B cell (primary cell): ENCODE results near the gene SDC4.

Source experiments
- EZH2 ChIP-seq: IDR thresholded peaks from 2 replicates; pipeline ENCODE4 v1.6.1; 2012; ENCODE audit warnings: borderline replicate concordance, low read depth, mild to moderate bottlenecking, moderate library complexity, low read length; ENCODE audit not compliant: insufficient read depth, poor library complexity, severe bottlenecking
- TF ChIP-seq, protein P1 (sequence below): fragments of 200-600 bp; IDR thresholded peaks from one replicate; pipeline ENCODE4 v1.8.0; 2022; ENCODE audit warnings: antibody characterized with exemption, mild to moderate bottlenecking

DNA sequence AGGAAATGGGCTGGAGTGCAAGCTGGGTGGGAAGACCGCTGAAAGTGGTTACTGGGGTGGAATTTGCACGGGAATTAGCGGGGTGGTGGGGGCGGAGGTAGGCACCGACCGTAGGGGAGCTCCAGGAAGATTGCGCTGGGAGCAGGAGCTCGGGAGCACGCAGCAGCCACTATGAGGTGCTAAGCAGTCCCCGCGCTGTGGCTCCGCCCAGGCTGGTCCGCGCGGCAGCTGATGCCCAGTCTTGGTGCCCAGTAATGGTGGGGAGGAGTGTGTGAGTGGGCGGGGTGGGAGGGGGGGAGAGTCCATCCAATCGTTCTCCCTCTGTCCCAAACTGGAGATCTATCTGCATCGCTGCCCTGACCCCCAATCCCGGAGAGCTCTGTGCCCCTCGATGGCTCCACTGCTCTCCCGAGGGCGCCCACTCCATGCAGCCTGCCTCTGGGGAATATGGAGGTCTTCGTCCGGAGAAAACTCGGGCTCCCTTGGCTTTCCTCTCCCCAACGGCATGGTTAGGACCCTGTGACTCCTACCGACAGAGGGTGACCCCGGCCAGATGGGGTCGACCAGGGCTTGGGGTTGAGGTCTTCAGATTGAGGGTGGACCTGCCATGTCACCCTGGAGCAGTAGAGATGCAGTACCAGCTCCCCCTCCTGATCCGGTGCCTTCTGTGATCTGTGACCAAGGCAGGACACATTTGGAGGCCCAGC, 24.6 kb upstream of the SDC4 start:
- TF ChIP-seq, protein P1, sequence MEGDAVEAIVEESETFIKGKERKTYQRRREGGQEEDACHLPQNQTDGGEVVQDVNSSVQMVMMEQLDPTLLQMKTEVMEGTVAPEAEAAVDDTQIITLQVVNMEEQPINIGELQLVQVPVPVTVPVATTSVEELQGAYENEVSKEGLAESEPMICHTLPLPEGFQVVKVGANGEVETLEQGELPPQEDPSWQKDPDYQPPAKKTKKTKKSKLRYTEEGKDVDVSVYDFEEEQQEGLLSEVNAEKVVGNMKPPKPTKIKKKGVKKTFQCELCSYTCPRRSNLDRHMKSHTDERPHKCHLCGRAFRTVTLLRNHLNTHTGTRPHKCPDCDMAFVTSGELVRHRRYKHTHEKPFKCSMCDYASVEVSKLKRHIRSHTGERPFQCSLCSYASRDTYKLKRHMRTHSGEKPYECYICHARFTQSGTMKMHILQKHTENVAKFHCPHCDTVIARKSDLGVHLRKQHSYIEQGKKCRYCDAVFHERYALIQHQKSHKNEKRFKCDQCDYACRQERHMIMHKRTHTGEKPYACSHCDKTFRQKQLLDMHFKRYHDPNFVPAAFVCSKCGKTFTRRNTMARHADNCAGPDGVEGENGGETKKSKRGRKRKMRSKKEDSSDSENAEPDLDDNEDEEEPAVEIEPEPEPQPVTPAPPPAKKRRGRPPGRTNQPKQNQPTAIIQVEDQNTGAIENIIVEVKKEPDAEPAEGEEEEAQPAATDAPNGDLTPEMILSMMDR: no peak
- TF ChIP-seq EZH2: no peak
